Neural progenitor cell (in vitro differentiated cells): Measurements from ENCODE around the gene DHX15.

Experiments used
- CTCF ChIP-seq: fragments of 200-600 bp; sonication (generic); IDR thresholded peaks from 2 replicates; pipeline ENCODE4 v1.5.1; 2017; ENCODE audit warnings: antibody characterized with exemption, mild to moderate bottlenecking
- EZH2 ChIP-seq: fragments of 200-600 bp; sonication (generic); IDR thresholded peaks from 2 replicates; pipeline ENCODE4 v1.6.1; 2017; ENCODE audit warnings: antibody characterized with exemption, mild to moderate bottlenecking, moderate library complexity
- EZH2phosphoT487 ChIP-seq: fragments of 200-600 bp; sonication (generic); IDR thresholded peaks from 2 replicates; pipeline ENCODE4 v1.6.1; 2017; ENCODE audit warnings: antibody characterized with exemption

GRCh38 chr4:24557026-24558025 lies 27.0 kb downstream of the DHX15 start:
- TF ChIP-seq EZH2phosphoT487 (no peak), CTCF (no peak), EZH2 (no peak)
